Activated naive CD8-positive, alpha-beta T cell treated with anti-CD3 and anti-CD28 coated beads, Interleukin-2, amount 10 ng/mL, durations not matched to agents 7 days and 5 days (primary cell): ENCODE results near the gene GIT1. TPM values are rescaled to one million over a fixed set of nuclear protein-coding genes. Genes with fewer than 3 reads are reported as not detected.

Experiments used
- ATAC-seq: fragments of 150-1000 bp; cut with Tn5 transposase; one replicate; pipeline ENCODE4 v1.10.0; 2021; ENCODE audit warnings: low read depth, moderate library complexity
- POLR2A ChIA-PET: fragments of 350-600 bp; sonication (Branson Sonifier 250); formaldehyde crosslinking; loops from one replicate; lab custom pipeline; 2021; ENCODE audit warnings: antibody characterized with exemption; lab: Charles Lee
- DNase-seq: peaks from one replicate; pipeline ENCODE4 v3.0.0; 2021
- H3K27ac Mint-ChIP-seq: one replicate; pipeline ENCODE4 v1.8.0; 2022; ENCODE audit warnings: mild to moderate bottlenecking, mixed read lengths
- H3K27me3 Mint-ChIP-seq: one replicate; pipeline ENCODE4 v1.8.0; 2022; ENCODE audit warnings: mild to moderate bottlenecking, moderate library complexity, mixed read lengths
- H3K36me3 Mint-ChIP-seq: one replicate; pipeline ENCODE4 v1.8.0; 2021; ENCODE audit warnings: mild to moderate bottlenecking, mixed read lengths
- H3K4me1 Mint-ChIP-seq: one replicate; pipeline ENCODE4 v1.8.0; 2021; ENCODE audit warnings: mixed read lengths
- H3K4me3 Mint-ChIP-seq: one replicate; pipeline ENCODE4 v1.8.0; 2022; ENCODE audit warnings: mild to moderate bottlenecking, moderate library complexity, mixed read lengths
- H3K9me3 Mint-ChIP-seq: one replicate; pipeline ENCODE4 v1.8.0; 2021; ENCODE audit warnings: mixed read lengths
- total RNA-seq, 2 experiments: library from RNA; stranded (reverse); gene quantifications; one replicate each; pipeline ENCODE4 v1.2.3, GENCODE V29; 2021

The GIT1 gene
- total RNA-seq, 2 experiments from 2014 or later = 73.3 to 73.4 TPM

DNA sequence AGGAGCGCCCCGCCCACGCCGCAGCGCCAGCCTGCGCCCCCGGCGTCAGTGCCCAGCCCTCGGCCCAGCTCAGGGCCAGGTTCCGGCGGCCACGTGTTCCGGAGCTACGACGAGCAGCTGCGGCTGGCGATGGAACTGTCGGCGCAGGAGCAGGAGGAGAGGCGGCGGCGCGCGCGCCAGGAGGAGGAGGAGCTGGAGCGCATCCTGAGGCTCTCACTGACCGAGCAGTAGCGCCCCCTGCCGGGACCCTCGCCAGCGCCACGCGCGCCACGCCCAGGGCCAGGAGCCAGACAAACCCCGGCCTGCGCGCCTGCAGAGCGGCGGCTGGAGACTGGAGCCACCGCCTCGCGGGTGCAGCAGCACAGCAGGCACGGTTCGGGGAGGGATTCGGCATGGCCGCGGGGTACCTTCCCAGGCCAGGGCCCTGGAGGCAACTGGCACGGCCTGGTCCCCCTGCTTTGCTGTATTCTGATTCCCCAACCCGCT is 23.9 kb upstream of the GIT1 start:
- Mint-ChIP-seq H3K4me1 (peaks cover 23% of the 10 kb centered on the region), H3K4me3 (peak overlapping the region; percentile 71), H3K9me3 (no peaks in the 10 kb centered on the region), H3K27ac (no peak overlapping the region), H3K27me3 (peaks cover 4% of the 10 kb centered on the region), H3K36me3 (no peaks in the 10 kb centered on the region)
- POLR2A ChIA-PET = interaction anchor here (0.6 to 2.8 kb wide), 9 partner anchors 10 to 319 kb away, joined by 3 to 14 read pairs (median 4); partner anchors contain the start of gene CORO6
- DNase-seq (peak; percentile 99), ATAC-seq (peak; percentile 38)

DNA sequence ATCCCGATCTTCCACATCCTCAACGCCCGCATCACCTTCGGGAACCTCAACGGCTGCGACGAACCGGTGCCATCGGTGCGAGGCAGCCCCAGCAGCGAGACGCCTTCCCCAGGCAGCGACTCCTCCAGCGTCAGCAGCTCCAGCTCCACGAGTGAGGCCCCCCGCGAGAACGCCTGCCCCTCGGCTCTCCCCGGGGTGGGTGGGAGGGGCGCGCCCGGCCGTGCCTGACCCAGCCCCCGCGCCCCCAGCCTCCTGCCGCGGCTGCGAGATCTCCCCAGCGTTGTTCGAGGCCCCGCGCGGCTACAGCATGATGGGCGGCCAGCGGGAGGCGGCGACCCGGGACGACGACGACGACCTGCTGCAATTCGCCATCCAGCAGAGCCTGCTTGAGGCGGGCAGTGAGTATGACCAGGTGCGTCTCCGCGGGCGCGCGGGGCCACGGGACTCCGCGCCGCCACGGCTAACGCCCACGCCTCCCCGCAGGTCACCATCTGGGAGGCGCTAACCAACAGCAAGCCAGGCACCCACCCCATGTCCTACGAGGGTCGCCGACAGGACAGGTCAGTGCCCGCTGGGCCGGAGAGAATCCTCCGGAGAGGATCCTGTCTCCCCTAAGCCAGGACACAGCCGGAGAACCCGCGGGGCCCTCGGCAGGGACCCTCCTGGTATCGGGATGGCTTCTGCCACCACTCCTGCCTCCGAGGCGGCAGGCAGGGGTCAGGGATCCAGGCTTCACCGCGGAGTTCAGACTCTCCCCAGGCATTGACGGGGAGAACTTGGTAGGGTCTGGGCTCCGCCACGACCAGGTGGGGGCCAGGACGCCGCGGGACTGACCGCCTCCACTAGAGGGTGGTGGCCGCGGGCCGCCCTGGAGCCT is 23.2 kb upstream of the GIT1 start:
- DNase-seq (no peak), ATAC-seq (no peak)
- Mint-ChIP-seq H3K4me3 (peak overlapping the region; percentile 49), H3K27me3 (peaks cover 4% of the 10 kb centered on the region), H3K36me3 (no peaks in the 10 kb centered on the region), H3K4me1 (peaks cover 23% of the 10 kb centered on the region), H3K27ac (no peak overlapping the region), H3K9me3 (no peaks in the 10 kb centered on the region)
- POLR2A ChIA-PET = interaction anchor here (0.7 to 1.5 kb wide), 5 partner anchors 11 to 45 kb away, joined by 3 to 5 read pairs (median 4); partner anchors contain the start of gene CORO6

DNA sequence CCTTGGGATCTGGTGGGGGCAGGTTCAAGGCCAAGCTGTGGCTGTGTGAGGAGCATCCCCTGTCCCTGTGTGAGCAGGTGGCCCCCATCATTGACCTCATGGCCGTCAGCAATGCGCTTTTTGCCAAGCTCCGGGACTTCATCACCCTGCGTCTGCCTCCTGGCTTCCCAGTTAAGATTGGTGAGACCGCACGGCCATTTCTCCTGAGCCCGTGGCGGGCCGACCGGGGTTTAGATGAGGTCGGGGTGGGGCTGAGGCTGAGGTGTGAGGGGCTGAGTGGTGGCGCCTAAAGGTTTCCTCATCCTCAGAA is 22.6 kb upstream of the GIT1 start:
- no peak overlapping the region for H3K27ac Mint-ChIP-seq
- H3K27me3 Mint-ChIP-seq = peaks cover 4% of the 10 kb centered on the region
- ATAC-seq = no peak
- DNase-seq = no peak
- no peaks in the 10 kb centered on the region for H3K36me3 Mint-ChIP-seq
- POLR2A ChIA-PET = no interaction called here
- no peak overlapping the region for H3K4me3 Mint-ChIP-seq
- no peaks in the 10 kb centered on the region for H3K9me3 Mint-ChIP-seq
- peaks cover 22% of the 10 kb centered on the region for H3K4me1 Mint-ChIP-seq

- ATAC-seq (no peak), DNase-seq (no peak)
- Mint-ChIP-seq H3K9me3 (no peaks in the 10 kb centered on the region), H3K36me3 (no peaks in the 10 kb centered on the region), H3K27me3 (peaks cover 2% of the 10 kb centered on the region), H3K27ac (no peak overlapping the region), H3K4me1 (peaks cover 18% of the 10 kb centered on the region), H3K4me3 (no peak overlapping the region)
- POLR2A ChIA-PET = no interaction called here
Observed at GRCh38 chr17:29611351-29612093, 22.1 kb upstream of the GIT1 start.

DNA sequence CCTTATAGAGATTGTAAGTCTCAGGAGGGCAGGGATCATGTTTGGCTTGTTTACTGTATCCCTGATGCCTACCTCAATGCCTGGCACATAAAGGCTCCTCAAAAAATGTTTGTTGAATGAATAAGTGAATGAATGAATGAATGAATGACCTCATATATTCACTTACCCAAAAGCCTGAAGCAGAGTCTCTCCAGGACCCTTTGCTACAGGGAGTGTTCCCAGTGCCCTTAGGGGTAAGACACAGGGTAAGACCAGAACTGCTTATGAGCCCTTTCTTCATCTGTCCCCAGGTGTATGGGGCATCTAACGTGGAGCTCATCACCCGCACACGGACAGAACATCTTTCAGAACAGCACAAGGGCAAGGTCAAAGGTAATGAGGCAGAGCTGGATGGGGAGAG is 20.9 kb upstream of the GIT1 start:
- POLR2A ChIA-PET = interaction anchor here (1.0 kb wide), 1 partner anchor 18 kb away, joined by 3 read pairs; the partner anchor contains the start of gene ANKRD13B
- no peaks in the 10 kb centered on the region for H3K27me3 Mint-ChIP-seq
- H3K4me1 Mint-ChIP-seq = peaks cover 13% of the 10 kb centered on the region
- H3K9me3 Mint-ChIP-seq = no peaks in the 10 kb centered on the region
- H3K36me3 Mint-ChIP-seq = no peaks in the 10 kb centered on the region
- no peak overlapping the region for H3K4me3 Mint-ChIP-seq
- DNase-seq (no peak), ATAC-seq (no peak)
- H3K27ac Mint-ChIP-seq = no peak overlapping the region

- no peak overlapping the region for H3K4me3 Mint-ChIP-seq
- H3K4me1 Mint-ChIP-seq = peaks cover 3% of the 10 kb centered on the region
- POLR2A ChIA-PET = no interaction called here
- H3K9me3 Mint-ChIP-seq = no peaks in the 10 kb centered on the region
- no peaks in the 10 kb centered on the region for H3K27me3 Mint-ChIP-seq
- ATAC-seq (no peak), DNase-seq (no peak)
- no peaks in the 10 kb centered on the region for H3K36me3 Mint-ChIP-seq
- no peak overlapping the region for H3K27ac Mint-ChIP-seq
Observed at GRCh38 chr17:29608986-29609385, 19.5 kb upstream of the GIT1 start.

DNA sequence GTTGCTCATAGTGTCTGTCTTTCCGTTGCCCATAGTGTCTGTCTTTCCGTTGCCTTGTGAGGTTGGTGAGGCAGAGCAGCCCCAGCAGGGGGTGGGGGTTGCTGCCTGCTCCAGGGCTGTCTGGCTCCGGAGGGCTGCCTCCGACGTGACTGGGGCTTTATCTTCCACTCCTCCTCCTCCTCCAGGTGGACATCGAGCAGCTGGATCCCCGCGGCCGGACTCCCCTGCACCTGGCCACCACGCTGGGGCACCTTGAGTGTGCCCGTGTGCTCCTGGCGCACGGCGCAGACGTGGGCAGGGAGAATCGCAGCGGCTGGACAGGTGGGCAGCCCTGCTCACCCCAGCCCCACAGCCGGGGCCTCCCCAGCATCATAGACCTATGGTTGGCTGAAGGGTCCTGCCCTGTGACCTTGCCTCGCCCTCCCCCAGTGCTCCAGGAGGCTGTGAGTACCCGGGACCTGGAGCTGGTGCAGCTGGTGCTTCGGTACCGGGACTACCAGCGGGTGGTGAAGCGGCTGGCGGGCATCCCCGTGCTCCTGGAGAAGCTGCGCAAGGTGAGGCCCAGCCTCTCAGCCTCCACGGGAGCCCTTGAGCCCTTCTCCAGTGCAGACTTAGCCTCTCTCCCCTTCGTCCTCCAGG is 18.2 kb upstream of the GIT1 start:
- DNase-seq = no peak
- POLR2A ChIA-PET = no interaction called here
- Mint-ChIP-seq H3K27me3 (no peaks in the 10 kb centered on the region), H3K27ac (no peak overlapping the region), H3K4me1 (no peaks in the 10 kb centered on the region), H3K36me3 (no peaks in the 10 kb centered on the region), H3K4me3 (no peak overlapping the region), H3K9me3 (no peaks in the 10 kb centered on the region)
- ATAC-seq = no peak

DNA sequence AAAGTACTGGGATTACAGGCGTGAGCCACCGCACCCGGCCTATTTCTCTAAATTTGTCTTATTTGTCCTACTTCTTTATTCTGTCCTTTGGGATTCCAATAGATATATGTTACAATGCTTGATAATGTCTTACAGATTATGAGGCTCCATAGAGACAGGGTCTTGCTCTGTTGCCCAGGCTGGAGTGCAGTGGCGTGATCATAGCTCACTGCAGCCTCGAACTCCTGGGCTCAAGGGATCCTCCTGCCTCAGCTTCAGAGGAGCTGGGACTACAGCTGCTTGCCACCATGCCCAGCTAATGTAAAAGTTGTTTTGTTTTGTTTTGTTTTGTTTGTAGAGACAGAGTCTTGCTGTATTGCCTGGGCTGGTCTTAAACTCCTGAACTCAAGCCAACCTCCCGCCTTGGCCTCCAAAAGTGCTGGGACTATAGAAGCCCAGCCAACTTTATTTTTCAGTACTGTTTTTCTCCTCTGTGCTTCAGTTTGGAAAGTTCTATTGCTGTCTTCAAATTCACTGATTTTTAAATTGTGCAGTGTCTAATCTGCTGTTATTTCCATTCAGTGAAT is 13.7 kb upstream of the GIT1 start:
- H3K4me1 Mint-ChIP-seq = peaks cover 1% of the 10 kb centered on the region
- no peaks in the 10 kb centered on the region for H3K27me3 Mint-ChIP-seq
- no peak for DNase-seq
- no peaks in the 10 kb centered on the region for H3K9me3 Mint-ChIP-seq
- H3K4me3 Mint-ChIP-seq = no peak overlapping the region
- no peak for ATAC-seq
- POLR2A ChIA-PET = no interaction called here
- no peaks in the 10 kb centered on the region for H3K36me3 Mint-ChIP-seq
- H3K27ac Mint-ChIP-seq = no peak overlapping the region

DNA sequence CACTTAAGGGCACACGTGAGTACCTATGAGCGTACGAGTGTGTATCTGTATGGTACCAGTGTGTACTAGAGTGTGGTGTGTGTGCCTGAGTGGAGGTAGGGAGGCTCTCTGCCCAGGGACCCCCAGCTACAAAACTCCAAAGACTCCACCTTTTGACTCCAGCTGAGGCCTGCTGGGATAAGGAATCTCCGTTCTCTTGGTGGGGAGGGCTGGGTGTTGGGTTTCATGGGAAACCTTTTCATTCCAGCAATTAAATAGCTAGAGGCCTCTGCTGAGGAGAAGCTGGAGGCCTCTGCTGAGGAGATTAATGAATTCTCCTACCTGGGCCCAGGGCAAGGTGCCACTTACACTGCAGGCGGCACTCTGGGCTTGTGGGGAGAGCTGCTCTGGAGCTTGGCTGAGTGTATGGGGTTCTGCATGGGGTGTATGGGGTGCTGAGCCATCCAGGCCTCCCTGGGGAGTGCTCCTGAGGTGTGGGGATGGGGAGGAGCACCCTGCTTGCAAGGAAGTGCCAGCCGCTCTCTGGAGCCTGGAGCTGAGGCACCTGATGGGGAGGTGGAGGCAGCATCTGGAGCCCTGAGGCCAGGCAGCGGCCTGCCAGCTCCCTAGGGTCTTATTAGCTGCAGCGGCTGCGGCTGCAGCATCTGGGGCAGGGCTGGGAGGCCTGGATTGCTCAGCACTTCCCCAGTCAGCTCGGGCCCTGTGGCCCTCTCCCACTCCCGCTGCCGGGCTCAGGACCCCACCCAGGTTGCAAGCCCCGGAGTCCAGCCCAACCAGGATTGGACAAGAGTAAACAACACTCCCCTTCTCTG is 8.1 kb upstream of the GIT1 start:
- POLR2A ChIA-PET = no interaction called here
- no peak for DNase-seq
- ATAC-seq = no peak
- Mint-ChIP-seq H3K4me1 (peaks cover 7% of the 10 kb centered on the region), H3K36me3 (no peaks in the 10 kb centered on the region), H3K27ac (no peak overlapping the region), H3K9me3 (no peaks in the 10 kb centered on the region), H3K4me3 (no peak overlapping the region), H3K27me3 (no peaks in the 10 kb centered on the region)

DNA sequence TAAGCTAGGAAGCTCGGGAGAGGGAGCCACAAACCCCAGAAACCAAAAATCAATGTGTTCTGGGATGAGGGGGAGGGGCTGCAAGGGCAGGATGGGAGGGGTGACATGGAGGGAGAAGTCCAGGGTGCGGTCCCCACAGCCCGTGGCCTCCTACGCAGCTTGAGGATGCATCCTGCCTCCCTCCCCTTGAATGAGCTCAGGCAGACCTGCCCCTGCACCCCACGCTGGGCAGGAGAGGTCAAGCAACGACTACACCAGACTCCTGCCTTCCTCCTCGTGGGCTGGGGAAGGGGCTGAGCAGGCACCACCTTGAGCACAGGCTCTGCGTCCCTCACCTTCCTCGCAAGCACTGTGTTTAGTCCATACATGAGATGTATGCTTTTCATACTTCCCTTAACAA is 7.4 kb upstream of the GIT1 start:
- Mint-ChIP-seq H3K36me3 (no peaks in the 10 kb centered on the region), H3K9me3 (no peaks in the 10 kb centered on the region), H3K27ac (no peak overlapping the region), H3K27me3 (no peaks in the 10 kb centered on the region), H3K4me1 (peaks cover 10% of the 10 kb centered on the region), H3K4me3 (no peak overlapping the region)
- ATAC-seq (no peak), DNase-seq (no peak)
- POLR2A ChIA-PET = interaction anchor here (0.5 kb wide), 1 partner anchor 187 kb away, joined by 4 read pairs; no protein-coding TSS in a partner anchor

GRCh38 chr17:29595943-29596774 is 6.7 kb upstream of the GIT1 start:
- H3K36me3 Mint-ChIP-seq = no peaks in the 10 kb centered on the region
- no peak for DNase-seq
- H3K4me3 Mint-ChIP-seq = no peak overlapping the region
- no peak for ATAC-seq
- POLR2A ChIA-PET = interaction anchor here (0.5 kb wide), 1 partner anchor 187 kb away, joined by 4 read pairs; no protein-coding TSS in a partner anchor
- peaks cover 12% of the 10 kb centered on the region for H3K4me1 Mint-ChIP-seq
- H3K9me3 Mint-ChIP-seq = no peaks in the 10 kb centered on the region
- H3K27ac Mint-ChIP-seq = no peak overlapping the region
- H3K27me3 Mint-ChIP-seq = no peaks in the 10 kb centered on the region
